Gastroesophageal sphincter (tissue), 3 donors: Measurements from ENCODE around the gene FYB1.

Experiments used
- CTCF ChIP-seq, 4 experiments: fragments of 200-600 bp in 2 of 4; fragments of 450-650 bp in 2 of 4; sonication (generic) in 1 of 4; IDR thresholded peaks; one replicate each; pipeline ENCODE4 v1.5.1; 2017 to 2019; ENCODE audit warnings: antibody characterized with exemption in 4 of 4, mild to moderate bottlenecking in 2 of 4, moderate library complexity in 2 of 4
- POLR2A ChIP-seq, 2 donors: fragments of 450-650 bp; IDR thresholded peaks; one replicate each; pipeline ENCODE4 v1.6.1; 2017; ENCODE audit warnings: antibody characterized with exemption in 2 of 2, mild to moderate bottlenecking in 2 of 2, moderate library complexity in 1 of 2
- POLR2AphosphoS5 ChIP-seq: sonication (generic); formaldehyde crosslinking; IDR thresholded peaks from one replicate; pipeline ENCODE4 v1.6.1; 2017; ENCODE audit warnings: antibody characterized with exemption

DNA sequence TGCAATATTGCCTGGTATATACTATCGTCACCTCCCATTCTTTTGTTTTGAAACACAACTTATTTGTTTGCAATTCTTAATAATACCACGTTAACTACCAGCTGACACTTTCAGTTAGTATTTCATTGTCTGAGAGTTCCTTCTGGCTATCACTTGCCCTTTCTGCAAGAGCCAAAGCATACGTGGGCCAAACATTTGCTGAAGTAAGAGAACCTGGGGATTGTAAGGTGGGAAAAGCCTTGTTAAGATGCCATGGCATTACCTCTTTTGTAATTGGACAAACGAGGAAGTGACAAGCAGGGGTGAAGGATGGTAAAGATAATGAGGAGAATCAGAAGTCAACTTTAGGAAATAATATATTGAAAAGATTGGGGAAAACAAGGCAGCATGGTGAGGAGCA is 47.7 kb downstream of the FYB1 start:
- TF ChIP-seq CTCF (IDR thresholded peaks at IDR 0.05), result no peak
- no peak for TF ChIP-seq POLR2AphosphoS5
- TF ChIP-seq POLR2A (IDR thresholded peaks at IDR 0.05), result no peak
